DMS79 (cell line): ENCODE data around the gene MMRN1.

ENCODE experiments used
- DNase-seq: peaks from one replicate; lab custom pipeline; 2025; lab: John Stamatoyannopoulos, UW

Gene MMRN1

DNA sequence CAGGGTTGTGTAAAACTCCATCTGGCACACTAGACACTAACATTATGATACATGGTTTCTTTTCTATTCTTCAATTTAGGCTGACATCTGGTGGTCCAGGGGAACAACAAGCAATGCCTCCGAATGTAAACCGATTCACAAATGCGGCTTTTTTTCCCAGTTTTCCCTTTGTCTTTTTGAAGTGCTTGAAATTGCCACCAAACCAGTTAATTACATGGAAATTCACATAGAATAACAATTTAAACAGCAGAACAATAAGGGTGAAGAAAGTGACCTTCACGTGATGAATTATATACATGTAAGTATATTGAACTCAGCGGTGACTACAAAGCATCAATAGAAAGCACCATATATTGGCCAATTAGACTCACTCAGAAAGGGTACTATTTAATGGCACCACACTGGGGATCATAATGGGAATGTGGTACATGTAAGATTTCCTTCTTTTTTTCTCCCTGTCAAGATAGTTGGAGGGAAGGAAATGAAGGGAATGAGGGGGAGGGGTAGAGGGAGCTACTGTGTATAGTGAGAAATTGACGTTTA is 103.9 kb downstream of the MMRN1 start:
- no peak for DNase-seq

DNA sequence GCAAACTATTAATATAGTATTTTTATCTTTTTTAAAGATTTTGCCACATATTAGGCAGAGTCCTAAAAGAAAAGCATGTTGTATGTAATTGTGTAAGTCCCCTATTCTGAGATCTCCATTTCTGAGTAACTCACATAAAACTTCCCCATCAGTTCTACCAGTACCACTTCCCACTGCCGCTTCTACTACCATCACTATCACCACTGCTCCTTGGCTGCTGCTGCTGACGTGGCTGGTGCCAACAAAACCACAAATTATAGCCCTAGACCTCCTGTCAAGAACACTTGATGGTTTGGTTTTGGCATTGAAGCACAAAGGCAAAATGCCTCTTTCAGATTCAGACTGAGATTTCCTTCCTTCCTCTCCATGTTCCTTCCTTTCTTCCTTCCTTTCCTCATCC is 106.4 kb downstream of the MMRN1 start:
- peak; percentile 54 for DNase-seq

- no peak for DNase-seq
These were observed 107.9 kb downstream of the MMRN1 start for GRCh38 chr4:90002441-90003062.
